ENCODE data around the gene VCL. TPM values are rescaled to one million over a fixed set of nuclear protein-coding genes. Genes with fewer than 3 reads are reported as not detected.

Gene VCL
- total and polyA plus RNA-seq, 9 of the 15 experiments (the other 6 are each of a cell fraction or from before 2014, with no cell fraction given) = 29.8 to 186 (median 76.4) TPM

DNA sequence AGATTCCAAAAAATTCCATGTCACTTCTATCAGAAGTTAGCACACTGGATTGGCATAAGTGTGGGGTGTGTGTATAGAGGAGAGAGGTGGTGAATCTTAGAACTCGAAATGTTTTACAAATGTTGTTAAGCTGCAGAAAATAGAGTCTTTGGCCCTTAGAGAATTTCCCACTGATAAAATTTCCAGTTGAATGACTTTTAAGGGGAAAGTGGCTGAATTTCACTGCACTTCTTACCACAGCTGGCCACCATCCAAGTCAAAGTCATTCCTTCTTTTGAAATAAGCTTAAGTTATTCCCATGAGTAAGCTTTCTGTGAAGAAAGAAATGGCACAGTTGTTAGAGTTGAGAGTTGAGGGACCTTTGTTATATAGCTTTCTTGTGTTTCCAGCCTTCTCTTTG lies 13.9 kb downstream of the VCL start (continued):
- TF ChIP-seq, protein P1, sequence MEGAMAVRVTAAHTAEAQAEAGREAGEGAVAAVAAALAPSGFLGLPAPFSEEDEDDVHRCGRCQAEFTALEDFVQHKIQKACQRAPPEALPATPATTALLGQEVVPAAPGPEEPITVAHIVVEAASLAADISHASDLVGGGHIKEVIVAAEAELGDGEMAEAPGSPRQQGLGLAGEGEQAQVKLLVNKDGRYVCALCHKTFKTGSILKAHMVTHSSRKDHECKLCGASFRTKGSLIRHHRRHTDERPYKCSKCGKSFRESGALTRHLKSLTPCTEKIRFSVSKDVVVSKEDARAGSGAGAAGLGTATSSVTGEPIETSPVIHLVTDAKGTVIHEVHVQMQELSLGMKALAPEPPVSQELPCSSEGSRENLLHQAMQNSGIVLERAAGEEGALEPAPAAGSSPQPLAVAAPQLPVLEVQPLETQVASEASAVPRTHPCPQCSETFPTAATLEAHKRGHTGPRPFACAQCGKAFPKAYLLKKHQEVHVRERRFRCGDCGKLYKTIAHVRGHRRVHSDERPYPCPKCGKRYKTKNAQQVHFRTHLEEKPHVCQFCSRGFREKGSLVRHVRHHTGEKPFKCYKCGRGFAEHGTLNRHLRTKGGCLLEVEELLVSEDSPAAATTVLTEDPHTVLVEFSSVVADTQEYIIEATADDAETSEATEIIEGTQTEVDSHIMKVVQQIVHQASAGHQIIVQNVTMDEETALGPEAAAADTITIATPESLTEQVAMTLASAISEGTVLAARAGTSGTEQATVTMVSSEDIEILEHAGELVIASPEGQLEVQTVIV (CRISPR knock-in tag; IDR thresholded peaks at IDR 0.05; ENCODE audit: borderline replicate concordance) = no peak
- TF ChIP-seq ARID1B (IDR thresholded peaks at IDR 0.05) (peak; percentile 65), FOXP1 (CRISPR knock-in tag; IDR thresholded peaks at IDR 0.05) (no peak), KDM5B (IDR thresholded peaks at IDR 0.05; ENCODE audit: insufficient replicate concordance, low read depth, low read length) (no peak), EZH2 (IDR thresholded peaks at IDR 0.05; ENCODE audit: borderline replicate concordance, low read depth, low read length) (no peak), EWSR1 (IDR thresholded peaks at IDR 0.05; ENCODE audit: borderline replicate concordance, low read depth, partially characterized antibody) (no peak), ZNF12 (CRISPR knock-in tag; IDR thresholded peaks at IDR 0.05) (no peak), ELF2 (CRISPR knock-in tag; IDR thresholded peaks at IDR 0.05) (no peak), MAFF (IDR thresholded peaks at IDR 0.05; ENCODE audit: low read length) (peak; percentile 46; the same call in 1 of the 2 replicates), ZNF24 (IDR thresholded peaks at IDR 0.05) (peak; percentile 72; the same call in 1 of the 2 replicates), RAD21 (CRISPR knock-in tag; conservative IDR thresholded peaks at IDR 0.05 in 1 of 2, IDR thresholded peaks at IDR 0.05 in 1 of 2) (peak in 1 of 2 experiments; percentile 4; a peak in 1 of 4 replicates), JUND (IDR thresholded peaks at IDR 0.05; ENCODE audit: borderline replicate concordance, low read depth, low read length) (peak; percentile 56; the same call in 1 of the 2 replicates), JUND (tag; IDR thresholded peaks at IDR 0.05; ENCODE audit: borderline replicate concordance, low read depth, low read length) (no peak; the same call in 2 of the 3 replicates), ZFP30 (CRISPR knock-in tag; IDR thresholded peaks at IDR 0.05; ENCODE audit: borderline replicate concordance) (no peak), GTF2E2 (tag; IDR thresholded peaks at IDR 0.05) (0 out of 2 replicates have a peak, but pooled peaks have one; percentile 26), SMARCA4 (IDR thresholded peaks at IDR 0.05) (peak; percentile 63), ZFX (CRISPR knock-in tag; IDR thresholded peaks at IDR 0.05) (no peak), NFIC (IDR thresholded peaks at IDR 0.05) (peak; percentile 96)
- TF ChIP-seq, protein P2, sequence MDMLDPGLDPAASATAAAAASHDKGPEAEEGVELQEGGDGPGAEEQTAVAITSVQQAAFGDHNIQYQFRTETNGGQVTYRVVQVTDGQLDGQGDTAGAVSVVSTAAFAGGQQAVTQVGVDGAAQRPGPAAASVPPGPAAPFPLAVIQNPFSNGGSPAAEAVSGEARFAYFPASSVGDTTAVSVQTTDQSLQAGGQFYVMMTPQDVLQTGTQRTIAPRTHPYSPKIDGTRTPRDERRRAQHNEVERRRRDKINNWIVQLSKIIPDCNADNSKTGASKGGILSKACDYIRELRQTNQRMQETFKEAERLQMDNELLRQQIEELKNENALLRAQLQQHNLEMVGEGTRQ (CRISPR knock-in tag; IDR thresholded peaks at IDR 0.05) = no peak
- TF ChIP-seq, protein P3, sequence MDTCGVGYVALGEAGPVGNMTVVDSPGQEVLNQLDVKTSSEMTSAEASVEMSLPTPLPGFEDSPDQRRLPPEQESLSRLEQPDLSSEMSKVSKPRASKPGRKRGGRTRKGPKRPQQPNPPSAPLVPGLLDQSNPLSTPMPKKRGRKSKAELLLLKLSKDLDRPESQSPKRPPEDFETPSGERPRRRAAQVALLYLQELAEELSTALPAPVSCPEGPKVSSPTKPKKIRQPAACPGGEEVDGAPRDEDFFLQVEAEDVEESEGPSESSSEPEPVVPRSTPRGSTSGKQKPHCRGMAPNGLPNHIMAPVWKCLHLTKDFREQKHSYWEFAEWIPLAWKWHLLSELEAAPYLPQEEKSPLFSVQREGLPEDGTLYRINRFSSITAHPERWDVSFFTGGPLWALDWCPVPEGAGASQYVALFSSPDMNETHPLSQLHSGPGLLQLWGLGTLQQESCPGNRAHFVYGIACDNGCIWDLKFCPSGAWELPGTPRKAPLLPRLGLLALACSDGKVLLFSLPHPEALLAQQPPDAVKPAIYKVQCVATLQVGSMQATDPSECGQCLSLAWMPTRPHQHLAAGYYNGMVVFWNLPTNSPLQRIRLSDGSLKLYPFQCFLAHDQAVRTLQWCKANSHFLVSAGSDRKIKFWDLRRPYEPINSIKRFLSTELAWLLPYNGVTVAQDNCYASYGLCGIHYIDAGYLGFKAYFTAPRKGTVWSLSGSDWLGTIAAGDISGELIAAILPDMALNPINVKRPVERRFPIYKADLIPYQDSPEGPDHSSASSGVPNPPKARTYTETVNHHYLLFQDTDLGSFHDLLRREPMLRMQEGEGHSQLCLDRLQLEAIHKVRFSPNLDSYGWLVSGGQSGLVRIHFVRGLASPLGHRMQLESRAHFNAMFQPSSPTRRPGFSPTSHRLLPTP (IDR thresholded peaks at IDR 0.05; ENCODE audit: borderline replicate concordance, extremely low read depth, insufficient read length) = no peak
- TF ChIP-seq, protein P4, sequence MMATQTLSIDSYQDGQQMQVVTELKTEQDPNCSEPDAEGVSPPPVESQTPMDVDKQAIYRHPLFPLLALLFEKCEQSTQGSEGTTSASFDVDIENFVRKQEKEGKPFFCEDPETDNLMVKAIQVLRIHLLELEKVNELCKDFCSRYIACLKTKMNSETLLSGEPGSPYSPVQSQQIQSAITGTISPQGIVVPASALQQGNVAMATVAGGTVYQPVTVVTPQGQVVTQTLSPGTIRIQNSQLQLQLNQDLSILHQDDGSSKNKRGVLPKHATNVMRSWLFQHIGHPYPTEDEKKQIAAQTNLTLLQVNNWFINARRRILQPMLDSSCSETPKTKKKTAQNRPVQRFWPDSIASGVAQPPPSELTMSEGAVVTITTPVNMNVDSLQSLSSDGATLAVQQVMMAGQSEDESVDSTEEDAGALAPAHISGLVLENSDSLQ (IDR thresholded peaks at IDR 0.05) = peak; percentile 66

Data from K562 (cell line).